Cardiac fibroblast (primary cell): ENCODE data around the gene PARD3B.

Experiments
- DNase-seq, 2 donors: peaks; one replicate each; pipeline versions ENCODE4 v3.0.0 to v3.0.0-alpha.2; 2010; ENCODE audit warnings: low read depth in 2 of 2
- H3K4me3 ChIP-seq, 2 donors: replicated peaks in 1 of 2; 1 replicate in 1 of 2; 2 replicates in 1 of 2; pipeline ENCODE4 v1.5.1; 2011; ENCODE audit warnings: low read depth in 2 of 2, low read length in 2 of 2, mild to moderate bottlenecking in 2 of 2, moderate library complexity in 1 of 2
- TF ChIP-seq, protein P1 (sequence below): IDR thresholded peaks from one replicate; pipeline ENCODE4 v1.5.1; 2011; ENCODE audit warnings: low read depth, mild to moderate bottlenecking, low read length, inconsistent platforms

PARD3B gene

DNA sequence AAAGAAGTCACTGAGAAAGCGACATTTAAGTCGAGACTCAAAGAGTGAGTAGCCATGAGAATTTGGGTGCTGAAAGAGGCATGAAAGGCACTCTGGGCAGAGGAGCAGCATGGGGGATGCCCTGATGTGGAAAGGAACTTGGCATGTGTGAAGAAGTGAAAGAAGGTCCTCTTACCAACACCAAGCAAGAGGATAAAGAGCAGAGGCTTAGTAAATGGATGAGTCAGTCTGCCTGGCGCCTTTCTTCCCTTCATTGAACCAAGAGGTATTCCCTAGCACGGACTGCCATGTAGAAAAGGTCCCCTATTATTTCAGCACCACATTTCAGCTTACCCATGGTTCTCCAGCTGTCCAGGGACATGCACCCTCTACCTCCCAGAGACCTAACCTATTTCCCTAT lies 915.9 kb downstream of the PARD3B start:
- no peak for DNase-seq
- TF ChIP-seq, protein P1, sequence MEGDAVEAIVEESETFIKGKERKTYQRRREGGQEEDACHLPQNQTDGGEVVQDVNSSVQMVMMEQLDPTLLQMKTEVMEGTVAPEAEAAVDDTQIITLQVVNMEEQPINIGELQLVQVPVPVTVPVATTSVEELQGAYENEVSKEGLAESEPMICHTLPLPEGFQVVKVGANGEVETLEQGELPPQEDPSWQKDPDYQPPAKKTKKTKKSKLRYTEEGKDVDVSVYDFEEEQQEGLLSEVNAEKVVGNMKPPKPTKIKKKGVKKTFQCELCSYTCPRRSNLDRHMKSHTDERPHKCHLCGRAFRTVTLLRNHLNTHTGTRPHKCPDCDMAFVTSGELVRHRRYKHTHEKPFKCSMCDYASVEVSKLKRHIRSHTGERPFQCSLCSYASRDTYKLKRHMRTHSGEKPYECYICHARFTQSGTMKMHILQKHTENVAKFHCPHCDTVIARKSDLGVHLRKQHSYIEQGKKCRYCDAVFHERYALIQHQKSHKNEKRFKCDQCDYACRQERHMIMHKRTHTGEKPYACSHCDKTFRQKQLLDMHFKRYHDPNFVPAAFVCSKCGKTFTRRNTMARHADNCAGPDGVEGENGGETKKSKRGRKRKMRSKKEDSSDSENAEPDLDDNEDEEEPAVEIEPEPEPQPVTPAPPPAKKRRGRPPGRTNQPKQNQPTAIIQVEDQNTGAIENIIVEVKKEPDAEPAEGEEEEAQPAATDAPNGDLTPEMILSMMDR: no peak
- no peak overlapping the region for H3K4me3 ChIP-seq

GRCh38 chr2:205461678-205462665 lies 916.7 kb downstream of the PARD3B start:
- no peak for DNase-seq
- no peak overlapping the region for H3K4me3 ChIP-seq
- TF ChIP-seq, protein P1: no peak

DNA sequence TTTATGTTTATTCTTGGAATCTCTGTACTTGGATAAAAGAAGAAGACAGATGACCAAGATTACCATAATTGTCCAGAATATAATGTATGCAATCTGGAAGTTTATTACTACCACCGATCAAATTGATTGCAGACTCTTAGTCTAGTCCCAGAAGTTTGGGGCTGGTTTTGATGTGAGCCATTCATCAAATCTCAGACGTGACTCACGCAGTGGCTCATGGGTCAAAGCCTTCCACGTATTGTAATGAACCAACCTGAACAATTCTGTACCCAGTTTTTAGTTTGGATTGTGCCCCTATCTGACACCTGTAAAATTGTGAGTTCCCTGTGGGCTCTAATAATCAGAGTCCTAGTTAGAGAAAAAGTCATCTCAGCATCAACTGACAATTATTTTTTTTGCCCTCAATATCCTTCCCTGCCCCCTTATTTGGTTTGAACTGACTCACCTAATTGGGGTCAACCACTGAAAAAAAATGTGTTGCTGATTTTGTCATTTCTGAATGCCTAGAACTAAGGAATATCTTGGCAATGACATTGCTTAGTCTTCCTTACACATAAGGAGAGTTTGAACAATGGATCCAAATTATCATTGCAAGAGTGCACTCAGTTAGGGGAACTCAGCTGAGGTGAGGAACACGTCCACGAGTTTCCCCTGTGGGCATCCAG lies 917.5 kb downstream of the PARD3B start:
- no peak for DNase-seq
- H3K4me3 ChIP-seq: no peak overlapping the region
- TF ChIP-seq, protein P1: no peak

DNA sequence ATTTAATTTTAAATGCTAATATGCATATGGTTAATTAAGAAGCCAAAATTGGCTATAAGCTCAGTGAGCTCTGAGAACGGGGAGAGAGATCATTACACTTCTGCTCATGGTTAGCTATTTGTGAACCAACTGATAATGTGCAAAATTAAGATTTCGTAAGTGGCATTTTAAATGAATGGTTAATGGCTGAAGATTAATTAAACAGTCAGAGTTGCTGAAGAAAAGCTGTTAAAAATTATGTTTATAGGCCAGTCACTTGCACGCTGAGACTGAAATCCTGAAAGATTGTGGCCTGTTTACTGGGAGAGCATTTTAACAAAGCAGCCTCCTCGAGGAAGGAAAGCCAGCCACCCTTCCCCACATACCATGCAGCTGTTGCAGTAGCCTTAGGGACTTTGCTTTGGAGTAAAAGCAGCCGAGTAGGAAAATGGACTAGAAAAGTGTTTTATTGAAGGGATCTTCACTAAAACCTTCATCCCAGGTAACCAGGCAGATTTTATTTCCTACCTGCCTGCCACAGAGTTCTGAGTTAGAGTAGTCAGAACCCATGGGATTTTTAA lies 918.3 kb downstream of the PARD3B start:
- no peak for DNase-seq
- TF ChIP-seq, protein P1: no peak
- no peak overlapping the region for H3K4me3 ChIP-seq

GRCh38 chr2:205464681-205465080 lies 919.4 kb downstream of the PARD3B start:
- no peak overlapping the region for H3K4me3 ChIP-seq
- no peak for DNase-seq
- TF ChIP-seq, protein P1: no peak

DNA sequence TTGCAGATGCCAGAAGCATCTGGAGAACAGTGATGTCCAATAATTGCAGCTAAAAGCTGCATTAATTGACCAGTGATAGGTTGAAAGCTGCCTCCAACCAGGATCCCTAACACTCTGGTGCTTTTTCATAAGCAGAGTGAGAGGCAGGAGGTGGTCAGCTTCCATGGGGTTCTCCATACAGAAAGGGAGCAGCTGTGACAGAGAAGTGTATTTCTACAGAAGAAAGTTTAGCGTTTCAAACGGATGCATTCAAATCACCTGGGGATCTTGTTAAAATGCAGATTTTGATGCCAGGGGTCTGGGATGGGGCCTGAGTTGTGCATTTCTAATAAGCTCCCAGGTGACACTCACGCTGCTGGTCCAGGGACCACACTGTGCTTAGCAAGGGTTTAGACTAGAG lies 920.5 kb downstream of the PARD3B start:
- no peak for DNase-seq
- H3K4me3 ChIP-seq: no peak overlapping the region
- TF ChIP-seq, protein P1: no peak
